Renal pelvis (tissue), 4 donors: ENCODE measurements around the gene TTLL5. TPM values are rescaled to one million over a fixed set of nuclear protein-coding genes. Genes with fewer than 3 reads are reported as not detected.
"Not testable (repeated sequence)": the region's sequence is repeated elsewhere in the genome, so short reads cannot be mapped to it uniquely, and the experiment has no call there.

Experiments used
- DNase-seq: peaks from one replicate; pipeline ENCODE4 v3.0.0-alpha.2; 2013
- polyA plus RNA-seq, 3 donors: library from polyadenylated mRNA; unstranded; fragments of 120-200 nt; gene quantifications; one replicate each; pipeline ENCODE4 v1.2.1, GENCODE V29; 2013; ENCODE audit not compliant: insufficient read length in 3 of 3

The TTLL5 gene
- polyA plus RNA-seq, 3 donors: 27.6 to 37.4 (median 33.7) TPM

DNA sequence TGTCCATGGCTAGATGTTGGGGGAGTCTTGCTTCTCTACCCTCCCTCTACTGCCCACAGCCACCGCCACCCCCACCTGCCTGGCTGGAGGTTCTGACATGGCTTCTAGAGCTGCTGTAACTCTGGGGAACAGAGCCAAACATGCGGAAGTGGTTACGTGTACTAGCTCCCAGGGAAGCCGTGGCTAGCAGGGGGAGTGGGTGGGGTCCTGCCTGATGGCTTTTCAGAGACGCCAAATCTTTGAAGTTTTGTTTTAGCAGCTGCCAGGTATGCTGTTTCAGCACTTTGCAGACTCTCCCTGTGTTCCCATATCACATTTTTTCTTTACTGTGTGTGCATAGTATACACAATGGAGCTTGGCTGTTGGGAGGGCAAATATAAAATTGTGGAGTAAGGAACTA lies 170.4 kb downstream of the TTLL5 start:
- DNase-seq: no peak

DNA sequence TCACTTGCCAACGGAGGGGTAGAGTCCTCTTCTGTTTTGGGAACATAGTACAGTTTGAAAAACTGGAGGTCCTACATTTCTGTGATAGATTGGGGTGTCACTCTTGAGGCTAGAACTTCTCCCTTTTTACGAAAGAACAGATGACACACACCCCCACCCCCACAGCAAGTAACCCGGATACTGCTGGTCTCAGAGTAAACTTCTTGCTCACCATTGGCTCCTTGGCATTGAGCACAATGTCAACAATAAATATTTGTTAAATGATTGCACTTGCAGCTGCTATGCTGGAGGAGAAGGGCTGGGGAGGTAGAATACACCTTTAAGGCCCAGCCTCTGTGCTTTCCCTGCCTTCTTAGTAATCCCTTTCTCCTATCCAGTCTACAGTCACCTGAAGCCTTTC lies 170.9 kb downstream of the TTLL5 start:
- no peak for DNase-seq

DNA sequence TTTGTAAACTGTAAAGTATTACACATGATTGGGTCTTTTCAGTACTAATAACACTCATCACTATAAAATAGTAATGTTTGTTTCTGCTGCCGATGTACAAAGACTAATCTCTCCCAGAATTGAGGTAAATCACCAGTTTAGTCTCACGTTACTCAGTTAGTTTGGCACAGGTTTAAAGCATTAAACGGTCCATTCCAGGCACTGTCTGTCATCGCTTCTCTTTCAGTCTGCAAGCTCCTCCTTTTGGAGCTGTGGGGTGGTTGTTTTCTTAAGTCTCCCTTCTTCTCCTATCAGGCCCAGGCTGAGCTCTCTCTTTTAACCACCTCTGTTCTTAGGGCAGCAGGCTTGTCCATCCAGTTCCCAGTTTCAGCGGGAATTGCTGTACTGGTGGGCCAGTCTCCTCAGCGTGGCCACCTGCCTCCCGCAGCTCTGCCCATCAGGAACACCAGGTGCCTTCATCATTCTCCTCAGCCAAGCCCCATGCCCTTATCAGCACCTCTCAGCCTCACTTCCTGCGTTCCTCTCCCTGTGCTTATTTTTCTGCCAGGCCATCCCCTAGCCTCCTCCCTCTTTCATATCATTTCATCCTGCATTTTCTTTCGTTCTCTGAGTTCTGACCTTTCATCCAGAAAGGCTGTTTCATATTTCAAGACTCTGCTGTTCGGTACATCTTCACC lies 171.7 kb downstream of the TTLL5 start:
- DNase-seq: no peak

DNA sequence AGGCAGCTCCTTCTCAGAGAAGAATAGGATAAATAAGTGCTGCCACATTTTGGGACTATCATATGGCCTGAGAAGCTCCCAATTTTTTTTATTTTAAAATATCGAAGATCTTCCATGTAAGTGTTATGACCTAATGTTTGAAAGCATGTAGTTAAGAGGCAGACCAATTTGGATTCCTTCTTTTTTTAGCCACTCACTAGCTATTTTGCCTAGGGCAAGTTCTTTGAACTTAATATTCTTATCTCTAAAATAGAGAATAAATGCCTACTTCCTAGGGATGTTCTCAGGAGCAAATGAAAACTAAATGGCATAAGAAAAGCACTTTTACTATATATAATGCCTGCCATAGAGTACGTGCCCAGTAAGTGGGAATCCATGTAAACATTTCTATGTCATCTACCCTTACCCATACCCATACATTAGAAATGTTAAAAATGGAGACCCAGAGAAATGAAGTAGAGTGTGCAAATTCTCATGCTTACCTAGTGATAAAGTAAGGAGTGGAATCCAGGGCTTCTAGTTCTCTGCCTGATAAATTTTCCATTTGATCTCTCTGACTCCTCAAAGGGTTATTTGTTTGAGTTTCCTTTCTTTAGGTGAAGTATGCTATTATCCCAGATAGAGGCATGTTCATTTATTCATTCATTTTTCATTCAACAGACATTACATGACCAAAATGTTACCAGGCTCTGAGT lies 172.4 kb downstream of the TTLL5 start:
- DNase-seq: no peak

DNA sequence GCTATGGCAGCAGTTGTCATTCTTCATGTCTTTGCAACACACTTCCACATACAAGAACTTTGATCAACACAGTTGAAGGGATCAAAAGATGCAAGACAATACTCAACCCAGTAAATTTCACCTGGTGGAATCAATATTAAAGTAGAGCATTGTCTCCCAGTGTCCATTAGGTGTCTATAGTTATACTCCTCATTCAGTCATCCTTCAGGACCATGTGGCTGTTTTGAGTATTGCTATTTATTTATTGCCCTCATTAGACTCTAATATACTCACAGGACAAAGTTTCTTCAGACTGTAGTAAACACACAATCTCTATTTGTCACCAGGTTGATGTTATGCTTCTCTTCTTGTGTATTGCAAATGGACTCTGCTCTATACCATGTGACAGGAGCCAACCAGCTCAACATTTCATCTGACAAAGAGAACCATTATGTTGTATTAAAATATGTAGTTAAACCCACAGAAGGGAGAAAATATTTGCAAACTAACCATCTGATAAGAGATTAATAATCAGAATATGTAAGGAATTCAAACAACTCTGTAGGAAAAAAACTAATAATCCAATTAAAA lies 174.2 kb downstream of the TTLL5 start:
- DNase-seq: no peak

DNA sequence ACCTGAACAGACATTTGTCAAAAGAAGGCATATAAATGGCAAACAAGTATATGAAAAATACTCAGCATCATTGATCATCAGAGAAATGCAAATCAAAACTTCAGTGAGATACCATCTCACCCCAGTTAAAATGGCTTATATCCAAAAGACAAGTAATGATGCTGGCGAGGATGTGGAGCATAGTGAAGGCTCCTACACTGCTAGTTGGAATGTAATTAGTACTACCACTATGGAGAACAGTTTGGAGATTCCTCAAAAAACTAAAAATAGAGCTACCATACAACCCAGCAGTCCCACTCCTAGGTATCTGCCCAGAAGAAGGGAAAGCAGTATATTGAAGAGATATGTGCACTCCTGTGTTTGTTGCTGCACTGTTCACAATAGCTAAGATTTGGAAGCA lies 174.7 kb downstream of the TTLL5 start:
- no peak for DNase-seq

DNA sequence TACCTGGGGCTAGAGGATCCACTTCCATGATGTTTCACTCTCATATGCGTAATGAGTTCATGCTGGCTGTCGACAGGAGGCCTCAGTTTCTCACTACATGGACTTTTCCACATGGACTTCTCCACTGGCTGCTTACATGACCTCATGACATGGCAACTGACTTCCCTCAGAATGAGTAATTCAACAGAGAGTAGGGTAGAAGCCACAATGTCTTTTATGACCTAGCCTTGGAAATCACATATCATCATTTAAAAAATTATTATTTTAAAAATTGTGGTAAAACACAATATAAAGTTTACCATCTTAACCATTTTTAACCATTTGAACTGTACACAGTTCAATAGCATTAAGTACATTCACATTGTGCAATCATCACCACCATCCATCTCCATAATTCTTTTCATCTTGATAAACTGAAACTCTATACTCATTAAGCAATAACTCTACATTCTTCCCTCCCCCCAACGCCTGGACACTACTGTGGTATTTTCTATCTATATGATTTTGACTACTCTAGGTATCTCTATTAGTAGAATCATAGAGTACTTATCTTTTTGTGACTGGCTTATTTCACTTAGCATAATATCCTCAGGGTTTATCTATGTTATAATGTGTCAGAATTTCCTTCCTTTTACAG lies 176.2 kb downstream of the TTLL5 start:
- DNase-seq: no peak

DNA sequence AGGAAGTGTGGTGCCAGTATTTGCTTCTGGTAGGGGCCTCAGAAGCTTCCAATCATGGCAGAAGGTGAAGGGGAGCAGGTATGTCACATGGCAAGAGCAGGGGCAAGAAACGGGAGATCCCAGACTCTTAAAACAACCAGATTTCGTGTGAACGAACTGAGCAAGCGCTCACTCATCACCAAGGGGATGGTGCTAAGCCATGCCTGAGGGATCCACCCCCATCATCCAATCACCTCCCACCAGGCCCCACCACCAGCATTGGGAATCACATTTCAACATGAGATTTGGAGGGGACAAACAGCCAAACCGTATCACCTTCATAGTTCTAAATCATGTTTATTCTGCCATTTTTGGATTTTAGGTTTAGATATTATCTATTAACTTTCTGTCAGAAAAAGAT lies 179.9 kb downstream of the TTLL5 start:
- no peak for DNase-seq

DNA sequence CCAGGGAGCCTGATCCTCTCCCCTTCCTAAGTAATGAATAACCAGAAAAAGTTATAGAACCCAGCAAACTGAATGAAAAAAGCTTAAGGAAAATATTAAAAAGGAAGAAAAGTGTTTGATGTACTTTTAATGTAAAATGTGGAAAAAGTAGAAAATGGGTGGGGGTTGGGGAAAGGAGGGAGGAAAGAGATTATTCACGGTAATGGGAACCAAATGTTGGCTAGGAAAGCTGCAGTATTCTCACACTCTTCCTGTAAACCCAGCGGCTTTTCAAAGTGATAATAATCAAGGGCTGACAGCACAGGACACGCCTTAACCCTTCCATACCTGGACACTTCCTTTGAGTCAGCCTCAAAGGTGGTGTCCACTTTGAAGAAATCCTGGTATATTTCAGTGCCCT lies 181.5 kb downstream of the TTLL5 start:
- no peak for DNase-seq

DNA sequence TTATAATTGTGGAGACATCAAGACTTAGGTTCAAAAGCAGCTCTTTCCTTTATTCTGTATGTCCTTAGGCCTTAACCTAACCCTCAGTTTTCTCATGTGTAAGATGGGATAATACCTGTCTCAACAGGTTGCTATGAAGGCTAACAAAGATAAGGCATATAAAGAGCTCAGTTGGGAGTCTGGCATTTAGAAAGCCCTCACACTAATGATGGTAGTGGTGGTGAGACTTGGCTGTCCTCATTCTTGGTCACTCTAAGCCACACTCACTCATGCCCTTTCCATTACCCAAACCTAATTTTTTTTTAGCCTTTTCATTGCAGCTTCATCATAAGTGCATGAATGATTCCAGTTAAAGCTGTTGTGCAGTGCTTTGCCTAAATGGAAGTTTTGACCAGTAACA lies 183.4 kb downstream of the TTLL5 start:
- no peak for DNase-seq

DNA sequence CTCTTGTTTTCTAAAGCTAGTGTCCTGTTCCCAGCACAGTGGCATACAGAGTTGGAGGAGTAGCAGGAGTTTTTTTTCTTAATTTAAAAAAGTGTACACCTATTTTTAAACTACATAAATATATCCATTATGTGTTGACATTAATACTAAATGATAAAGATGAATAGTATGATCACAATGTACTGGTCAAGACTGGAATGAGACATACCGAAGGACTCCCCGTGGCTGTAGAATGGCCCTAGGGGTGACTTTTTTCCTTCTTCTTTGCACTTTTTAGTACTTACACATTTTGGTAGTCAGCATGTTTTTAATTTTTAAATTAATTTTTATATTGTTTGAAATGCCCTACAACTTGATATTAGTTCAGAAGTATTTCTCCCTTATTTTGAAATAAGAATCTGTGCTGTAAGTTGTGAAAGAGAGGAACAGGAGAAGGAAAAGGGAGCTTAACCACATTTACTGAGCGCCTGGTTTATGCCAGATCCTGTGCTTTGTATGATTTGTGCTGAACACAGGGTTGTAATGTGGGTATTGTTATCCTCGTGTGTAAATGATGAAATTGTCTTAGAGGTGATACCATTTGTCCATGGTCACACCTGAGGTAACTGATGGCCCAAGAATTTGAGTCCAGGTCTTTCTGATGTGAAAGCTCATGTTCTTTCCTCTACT lies 184.2 kb downstream of the TTLL5 start:
- DNase-seq: no peak

DNA sequence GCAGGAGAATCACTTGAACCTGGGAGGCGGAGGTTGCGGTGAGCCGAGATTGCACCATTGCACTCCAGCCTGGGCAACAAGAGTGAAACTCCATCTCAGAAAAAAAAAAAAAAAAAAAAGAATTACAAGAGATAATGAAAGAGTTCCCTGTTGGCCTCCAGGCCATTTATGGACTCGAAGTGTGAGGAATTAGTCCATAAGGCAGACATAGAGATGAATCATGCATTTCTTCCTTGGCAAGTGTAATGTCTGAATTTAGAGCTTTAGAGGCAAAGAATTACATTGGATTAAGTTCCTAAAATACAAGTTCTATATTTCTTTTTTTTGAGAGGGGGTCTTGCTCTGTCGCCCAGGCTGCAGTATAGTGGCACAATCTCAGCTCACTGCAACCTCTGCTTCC lies 185.6 kb downstream of the TTLL5 start:
- DNase-seq: not testable (repeated sequence)

DNA sequence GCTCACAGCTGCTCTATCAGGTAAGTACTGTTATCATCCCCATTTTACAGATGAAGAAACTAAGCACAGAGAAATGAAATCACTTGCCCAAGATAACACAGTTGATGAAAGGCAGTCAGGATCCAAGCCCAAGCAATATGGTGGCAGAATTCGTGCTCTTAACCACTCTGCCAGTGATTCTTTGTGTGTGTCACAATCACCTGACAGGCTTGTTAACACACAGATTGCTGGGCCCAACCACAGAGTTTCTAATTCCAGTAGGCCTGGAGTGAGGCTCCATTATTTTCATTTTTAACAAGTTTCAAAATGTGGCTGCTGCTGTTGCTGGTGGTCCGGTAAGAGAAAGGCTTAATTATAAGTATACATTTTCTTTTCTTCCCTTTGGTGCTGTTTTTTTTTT lies 186.5 kb downstream of the TTLL5 start:
- no peak for DNase-seq

DNA sequence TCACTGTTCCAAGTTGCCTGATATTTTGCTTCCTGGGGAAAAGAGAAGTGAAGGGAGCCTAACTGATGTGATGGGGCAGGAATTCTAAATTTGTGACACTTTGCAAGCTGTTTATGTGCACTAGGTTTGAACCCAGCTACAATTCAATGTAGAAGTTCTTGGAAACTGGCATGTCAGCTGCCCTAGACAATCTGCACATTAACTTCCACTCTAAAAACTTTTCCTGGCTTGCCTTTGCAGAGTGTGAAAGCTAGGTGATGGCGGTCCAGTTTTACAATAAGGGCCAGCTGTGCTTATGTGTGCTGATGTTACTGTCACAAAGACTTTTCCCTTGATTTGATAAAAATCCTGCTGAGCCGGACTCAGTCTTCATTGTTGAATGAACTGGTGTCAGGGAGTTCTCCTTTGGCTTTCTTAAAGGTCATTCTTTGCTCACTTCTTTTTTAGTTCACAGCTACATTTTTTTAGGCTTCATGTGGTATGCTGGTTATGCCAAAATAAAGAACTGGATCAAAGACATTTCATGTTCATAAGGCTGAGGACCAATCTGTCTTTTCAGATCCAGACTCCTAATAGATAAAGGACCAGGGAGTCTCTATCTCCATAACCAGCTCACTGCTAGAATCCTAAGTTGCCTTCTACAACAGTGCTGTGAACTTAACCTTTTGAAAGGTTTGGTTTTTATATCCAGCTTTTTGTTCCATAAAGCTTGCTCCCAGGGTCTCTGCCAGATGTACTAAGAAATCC lies 187.3 kb downstream of the TTLL5 start:
- DNase-seq: no peak

DNA sequence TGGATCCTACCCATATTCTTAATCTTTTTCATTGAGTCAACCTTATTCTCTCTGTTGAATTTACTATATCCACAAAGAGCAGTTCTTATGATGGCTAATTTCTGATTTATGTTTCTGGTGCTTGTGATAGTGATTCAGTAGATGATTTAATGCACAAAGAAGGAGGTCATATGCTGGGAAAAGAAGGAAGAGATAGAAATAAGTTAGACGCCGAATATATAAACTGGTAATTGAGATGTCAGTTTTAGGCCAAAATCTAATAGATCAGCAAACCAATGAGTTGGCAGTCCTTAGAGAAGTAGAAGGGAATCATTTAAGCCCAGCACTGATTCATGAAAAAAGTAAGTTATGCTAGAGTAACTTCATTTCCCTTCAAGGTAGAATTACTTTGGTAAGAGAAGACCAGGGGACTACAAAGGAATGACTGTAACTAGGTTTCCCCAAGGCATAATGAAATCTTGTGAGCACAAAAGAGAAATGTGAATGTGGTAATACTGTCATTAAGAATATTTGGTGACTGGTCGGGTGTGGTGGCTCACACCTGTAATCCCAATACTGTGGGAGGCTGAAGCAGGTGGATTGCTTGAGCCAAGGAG lies 188.4 kb downstream of the TTLL5 start:
- no peak for DNase-seq

DNA sequence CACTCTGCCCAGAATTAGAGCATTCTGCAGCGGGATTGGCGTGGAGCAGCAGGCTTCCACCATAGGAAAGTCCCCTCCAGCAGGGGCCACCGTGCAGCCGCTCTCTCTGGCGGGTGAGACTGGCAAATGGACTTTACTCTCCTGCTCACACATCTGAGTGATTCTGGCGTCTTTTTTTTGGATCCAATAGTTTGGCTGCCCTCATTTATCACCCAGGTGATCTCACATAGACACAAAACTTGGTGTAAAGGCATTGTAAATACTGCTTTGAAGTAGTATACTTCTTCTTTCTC lies 190.5 kb downstream of the TTLL5 start:
- no peak for DNase-seq

DNA sequence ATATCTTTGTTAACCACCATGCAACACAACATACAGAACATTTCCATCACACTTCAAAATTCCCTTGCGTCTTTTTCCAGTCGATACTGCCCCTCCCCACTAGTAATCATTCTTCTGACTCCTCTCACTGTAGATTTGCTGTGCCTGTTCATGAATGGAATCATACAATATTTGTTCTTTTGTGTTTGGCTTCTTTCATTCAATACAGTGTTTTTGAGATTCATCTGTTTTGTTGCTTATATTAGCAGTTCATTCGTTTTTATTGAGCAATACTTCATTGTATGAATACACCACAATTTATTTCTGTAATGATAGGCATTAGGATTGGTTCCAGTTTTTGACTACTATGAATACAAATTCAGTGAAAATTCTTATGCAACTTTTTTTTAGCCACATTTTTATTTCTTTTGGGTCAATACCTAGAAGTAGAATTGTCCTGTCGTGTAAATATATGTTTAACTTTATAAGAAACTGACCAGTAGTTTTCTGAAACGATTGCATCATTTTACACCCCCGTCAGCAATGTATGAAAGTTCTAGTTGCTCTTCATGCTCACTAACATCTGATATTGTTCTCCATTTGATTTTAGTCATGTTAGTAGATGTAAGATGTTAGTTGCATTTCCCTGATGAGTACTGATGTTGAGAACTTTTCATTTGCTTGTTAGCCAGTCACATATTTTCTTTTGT lies 193.2 kb downstream of the TTLL5 start:
- DNase-seq: no peak

DNA sequence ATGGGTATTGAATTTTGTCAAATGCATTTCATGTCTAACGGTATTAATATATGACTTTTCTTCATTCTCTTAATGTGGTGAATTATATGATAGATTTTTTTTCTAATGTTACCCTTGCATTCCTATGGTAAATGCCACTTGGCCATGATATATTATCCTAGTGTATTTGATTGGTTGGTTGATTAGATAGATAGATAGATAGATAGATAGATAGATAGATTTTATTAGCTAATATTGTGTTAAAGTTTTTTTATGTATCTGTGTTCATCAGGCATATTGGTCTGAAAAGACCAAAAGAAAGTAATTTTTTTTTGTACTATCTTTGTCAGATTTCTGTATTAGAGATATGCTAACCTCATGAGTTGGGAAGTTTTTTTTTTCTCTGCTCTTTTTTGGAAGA lies 196.2 kb downstream of the TTLL5 start:
- no peak for DNase-seq

DNA sequence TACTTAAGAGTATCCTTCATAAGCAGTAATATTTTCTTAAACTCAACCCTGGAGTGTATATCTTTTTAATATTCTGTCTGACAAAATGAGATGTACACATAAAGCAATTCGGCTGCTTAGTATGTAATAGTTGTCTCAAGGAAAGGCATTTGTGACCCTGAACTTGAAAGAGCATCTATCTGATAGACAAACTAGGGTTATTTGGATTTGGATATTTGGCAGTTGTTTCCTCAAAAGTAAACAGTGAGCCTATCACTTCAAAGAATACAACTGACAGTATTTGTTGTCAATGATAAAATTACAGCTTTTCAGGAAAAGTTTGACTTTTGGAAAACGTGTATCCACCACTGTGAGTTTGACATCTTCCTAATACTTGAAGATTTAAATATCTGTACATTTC lies 197.3 kb downstream of the TTLL5 start:
- DNase-seq: no peak

DNA sequence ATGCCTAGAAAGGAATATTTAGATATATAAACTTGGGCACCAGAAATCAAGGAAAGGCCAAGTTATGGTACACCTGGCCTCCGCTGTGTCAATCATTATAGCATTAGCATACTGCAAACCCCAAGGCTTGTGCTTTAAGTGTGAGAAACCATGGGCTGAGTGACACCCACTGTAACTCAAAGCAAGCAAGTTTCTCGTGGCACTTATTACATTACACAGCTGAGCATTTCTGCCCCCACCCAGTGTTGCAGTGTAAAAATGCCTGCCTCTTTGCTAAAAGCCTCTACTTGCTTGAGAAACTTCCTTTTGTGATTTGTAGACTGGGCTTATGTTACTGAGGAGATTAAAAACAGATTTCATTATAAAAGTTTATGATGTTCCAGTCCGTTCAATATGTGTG lies 198.7 kb downstream of the TTLL5 start:
- DNase-seq: no peak

DNA sequence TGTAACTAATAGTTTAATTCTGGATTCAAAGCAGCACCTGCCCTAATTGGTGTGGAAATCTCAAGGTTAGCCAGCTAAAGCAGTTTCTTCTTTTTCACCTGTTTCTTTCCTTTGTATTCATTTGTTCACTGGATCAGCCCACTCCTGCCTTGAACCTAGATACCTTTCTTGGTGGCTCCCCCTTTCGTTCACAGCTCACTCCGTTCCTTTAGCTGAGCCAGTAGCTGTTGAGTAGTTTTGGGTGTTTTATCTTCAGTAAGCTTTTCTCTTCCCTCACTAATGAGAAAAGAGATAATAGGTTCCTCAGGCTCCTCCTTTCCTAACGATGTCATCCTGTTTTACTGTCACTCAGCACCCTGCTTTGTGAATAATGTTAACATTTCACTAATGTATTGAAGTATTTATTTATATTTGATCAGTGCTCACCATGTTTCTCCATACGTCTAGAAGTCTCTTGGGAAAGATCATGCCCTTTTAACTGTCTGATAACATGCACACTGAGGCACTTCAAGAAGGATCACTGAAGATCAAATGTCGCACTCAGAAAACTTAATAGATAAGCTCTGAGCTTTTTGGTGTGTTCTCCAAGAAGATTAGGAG lies 199.6 kb downstream of the TTLL5 start:
- DNase-seq: no peak
